Measurements from ENCODE around the gene RNF214. TPM values are rescaled to one million over a fixed set of nuclear protein-coding genes. Genes with fewer than 3 reads are reported as not detected.

The RNF214 gene
- total and polyA plus RNA-seq, 2 experiments from 2014 or later = 12.5 to 27.0 TPM

- no peaks in the 10 kb centered on the region for H3K9me3 ChIP-seq (ENCODE audit: low read depth)
- H3K4me2 ChIP-seq = no peak overlapping the region
- peaks cover 20% of the 10 kb centered on the region for H3K79me2 ChIP-seq
- no peaks in the 10 kb centered on the region for H4K20me1 ChIP-seq (ENCODE audit: insufficient read depth, poor library complexity, severe bottlenecking)
- 81% methylated on average over 9 of the region's 9 CpGs for WGBS (ENCODE audit: low lambda C conversion rate, missing lambda C conversion rate)
- H3K4me1 ChIP-seq (ENCODE audit: insufficient read depth) = peaks cover 5% of the 10 kb centered on the region
- no peak overlapping the region for H3K27ac ChIP-seq
- H3K4me3 ChIP-seq = no peak overlapping the region
- TF ChIP-seq CTCF (IDR thresholded peaks at IDR 0.05; ENCODE audit: poor library complexity) (no peak), EZH2phosphoT487 (IDR thresholded peaks at IDR 0.05; ENCODE audit: low read depth, severe bottlenecking, unreplicated experiment) (no peak), EZH2 (IDR thresholded peaks at IDR 0.05; ENCODE audit: borderline replicate concordance) (no peak)
- no peaks in the 10 kb centered on the region for H3K27me3 ChIP-seq
- DNase-seq (ENCODE audit: low spot score) = no peak
- H3K9me2 ChIP-seq (replicated peaks; ENCODE audit: insufficient read depth) = no peaks in the 10 kb centered on the region
- H2AFZ ChIP-seq = no peak overlapping the region
- no peaks in the 10 kb centered on the region for H3K36me3 ChIP-seq (replicated peaks; ENCODE audit: insufficient read depth, low read depth)
Observed at GRCh38 chr11:117333917-117334316, 101.4 kb downstream of the RNF214 start.

- H3K27me3 ChIP-seq = no peaks in the 10 kb centered on the region
- no peak for DNase-seq (ENCODE audit: low spot score)
- no peak overlapping the region for H3K4me2 ChIP-seq
- H4K20me1 ChIP-seq (ENCODE audit: insufficient read depth, poor library complexity, severe bottlenecking) = no peaks in the 10 kb centered on the region
- no peaks in the 10 kb centered on the region for H3K36me3 ChIP-seq (replicated peaks; ENCODE audit: insufficient read depth, low read depth)
- H3K4me3 ChIP-seq = no peak overlapping the region
- 80% methylated on average over 6 of the region's 6 CpGs for WGBS (ENCODE audit: low lambda C conversion rate, missing lambda C conversion rate)
- TF ChIP-seq EZH2 (IDR thresholded peaks at IDR 0.05; ENCODE audit: borderline replicate concordance) (no peak), CTCF (IDR thresholded peaks at IDR 0.05; ENCODE audit: poor library complexity) (no peak), EZH2phosphoT487 (IDR thresholded peaks at IDR 0.05; ENCODE audit: low read depth, severe bottlenecking, unreplicated experiment) (no peak)
- H3K9me2 ChIP-seq (replicated peaks; ENCODE audit: insufficient read depth) = no peaks in the 10 kb centered on the region
- H3K79me2 ChIP-seq = peaks cover 13% of the 10 kb centered on the region
- no peaks in the 10 kb centered on the region for H3K9me3 ChIP-seq (ENCODE audit: low read depth)
- H3K4me1 ChIP-seq (ENCODE audit: insufficient read depth) = no peaks in the 10 kb centered on the region
- no peak overlapping the region for H2AFZ ChIP-seq
- H3K27ac ChIP-seq = no peak overlapping the region
Observed at GRCh38 chr11:117334896-117335295, 102.4 kb downstream of the RNF214 start.

GRCh38 chr11:117335399-117335798 lies 102.9 kb downstream of the RNF214 start:
- Histone ChIP-seq H3K27ac (no peak overlapping the region), H2AFZ (no peak overlapping the region), H3K9me2 (replicated peaks; ENCODE audit: insufficient read depth) (no peaks in the 10 kb centered on the region), H3K4me3 (no peak overlapping the region), H3K27me3 (no peaks in the 10 kb centered on the region), H3K4me1 (ENCODE audit: insufficient read depth) (no peaks in the 10 kb centered on the region), H3K9me3 (ENCODE audit: low read depth) (no peaks in the 10 kb centered on the region), H3K36me3 (replicated peaks; ENCODE audit: insufficient read depth, low read depth) (no peaks in the 10 kb centered on the region), H4K20me1 (ENCODE audit: insufficient read depth, poor library complexity, severe bottlenecking) (no peaks in the 10 kb centered on the region), H3K4me2 (no peak overlapping the region), H3K79me2 (peaks cover 8% of the 10 kb centered on the region)
- TF ChIP-seq CTCF (IDR thresholded peaks at IDR 0.05; ENCODE audit: poor library complexity) = no peak
- no peak for TF ChIP-seq EZH2 (IDR thresholded peaks at IDR 0.05; ENCODE audit: borderline replicate concordance)
- no peak for TF ChIP-seq EZH2phosphoT487 (IDR thresholded peaks at IDR 0.05; ENCODE audit: low read depth, severe bottlenecking, unreplicated experiment)
- no peak for DNase-seq (ENCODE audit: low spot score)
- WGBS (ENCODE audit: low lambda C conversion rate, missing lambda C conversion rate) = 98% methylated on average over 5 of the region's 5 CpGs

Small RNA genes within 50 kb of the gene (small RNA-seq; reads per million reads assigned to genes)
- gene RF00564 = not detected

Other genes with a start within 250 kb of the RNF214 start
- 17.7 and 19.1 TPM in 2 replicates for gene SIK3, start 134.2 kb upstream of the RNF214 start, total RNA-seq
- 15.8 and 16.7 TPM in 2 replicates for gene SIK3, start 134.2 kb upstream of the RNF214 start, polyA plus RNA-seq
- gene PAFAH1B2, start 88.4 kb upstream of the RNF214 start, total RNA-seq = 93.3 and 103 TPM in 2 replicates
- gene PAFAH1B2, start 88.4 kb upstream of the RNF214 start, polyA plus RNA-seq = 30.8 and 31.0 TPM in 2 replicates
- 27.1 and 32.0 TPM in 2 replicates for gene SIDT2, start 53.9 kb upstream of the RNF214 start, total RNA-seq
- 16.7 and 19.9 TPM in 2 replicates for gene SIDT2, start 53.9 kb upstream of the RNF214 start, polyA plus RNA-seq
- 126 and 150 TPM in 2 replicates for gene TAGLN, start 33.3 kb upstream of the RNF214 start, total RNA-seq
- gene TAGLN, start 33.3 kb upstream of the RNF214 start, polyA plus RNA-seq = 94.0 and 113 TPM in 2 replicates
- gene PCSK7, start 598 bp upstream of the RNF214 start, total RNA-seq = 21.9 and 25.9 TPM in 2 replicates
- 33.0 and 33.2 TPM in 2 replicates for gene PCSK7, start 598 bp upstream of the RNF214 start, polyA plus RNA-seq
- 3.6 and 3.9 TPM in 2 replicates for gene BACE1-AS, start 58.7 kb downstream of the RNF214 start, total RNA-seq
- gene BACE1-AS, start 58.7 kb downstream of the RNF214 start, polyA plus RNA-seq = 2.1 and 3.9 TPM in 2 replicates
- gene BACE1, start 83.6 kb downstream of the RNF214 start, total RNA-seq = 17.9 and 22.6 TPM in 2 replicates
- gene BACE1, start 83.6 kb downstream of the RNF214 start, polyA plus RNA-seq = 12.7 and 17.5 TPM in 2 replicates
- 7.1 and 18.3 TPM in 2 replicates for gene CEP164, start 95.2 kb downstream of the RNF214 start, total RNA-seq
- gene CEP164, start 95.2 kb downstream of the RNF214 start, polyA plus RNA-seq = 19.9 and 31.9 TPM in 2 replicates

Measured in hepatocyte (in vitro differentiated cells).